Iris pigment epithelial cell (primary cell): ENCODE results near the gene TBRG1.

Experiments used
- DNase-seq: peaks from one replicate; pipeline ENCODE4 v3.0.0-alpha.2; 2011; ENCODE audit warnings: low read depth

Gene TBRG1

DNA sequence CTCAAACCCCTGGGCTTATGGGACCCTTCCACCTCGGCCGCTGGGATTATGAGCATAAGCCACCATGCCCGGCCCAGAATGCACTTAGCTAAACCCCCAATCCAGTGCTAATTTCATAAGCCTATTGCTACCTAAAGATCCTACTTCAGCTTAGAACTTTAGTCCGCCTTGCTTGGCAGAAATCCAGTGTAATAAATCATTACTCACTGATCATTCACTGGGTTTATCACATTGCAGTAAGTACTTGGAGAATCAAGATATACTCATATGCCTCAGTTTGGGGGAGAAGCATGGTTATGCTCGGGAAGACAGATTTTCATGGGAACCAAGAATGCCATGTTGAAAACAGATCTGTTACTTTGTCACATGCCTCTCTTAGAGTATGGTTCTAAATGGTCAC, 3.8 kb upstream of the TBRG1 start:
- no peak for DNase-seq

DNA sequence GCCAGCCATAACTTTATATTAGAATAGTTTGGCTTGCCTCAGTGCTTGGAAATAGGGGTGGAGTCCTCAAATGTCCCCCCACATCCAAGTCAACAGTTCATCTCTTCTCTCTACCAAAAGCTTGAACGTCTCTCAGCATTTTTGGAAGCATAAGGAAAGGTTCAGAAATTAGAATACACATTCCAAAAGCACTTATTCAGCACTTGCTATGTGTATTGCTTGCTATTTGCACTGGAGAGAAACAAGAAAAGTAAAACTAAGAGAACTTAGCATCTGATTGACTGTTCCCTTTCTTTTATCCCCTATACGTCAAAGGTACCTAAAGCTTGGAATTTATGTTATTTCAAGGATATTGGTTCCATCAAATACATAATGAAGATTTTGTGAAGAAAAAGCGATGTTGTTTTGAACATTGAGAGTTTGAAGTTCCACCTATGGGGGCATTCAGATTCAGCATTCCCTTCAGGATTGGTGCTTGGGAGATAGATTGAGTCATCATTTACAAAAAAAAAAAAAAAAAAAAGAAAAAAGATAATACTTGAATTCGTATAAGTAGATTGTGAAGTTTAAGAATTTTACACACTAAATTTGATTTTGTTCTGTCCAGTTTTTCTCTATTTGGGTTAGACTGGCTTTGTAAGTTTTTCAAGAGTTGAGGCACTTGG, 1.3 kb downstream of the TBRG1 start:
- DNase-seq = peak; percentile 39

GRCh38 chr11:124625504-124626168, 3.0 kb downstream of the TBRG1 start:
- DNase-seq = no peak

DNA sequence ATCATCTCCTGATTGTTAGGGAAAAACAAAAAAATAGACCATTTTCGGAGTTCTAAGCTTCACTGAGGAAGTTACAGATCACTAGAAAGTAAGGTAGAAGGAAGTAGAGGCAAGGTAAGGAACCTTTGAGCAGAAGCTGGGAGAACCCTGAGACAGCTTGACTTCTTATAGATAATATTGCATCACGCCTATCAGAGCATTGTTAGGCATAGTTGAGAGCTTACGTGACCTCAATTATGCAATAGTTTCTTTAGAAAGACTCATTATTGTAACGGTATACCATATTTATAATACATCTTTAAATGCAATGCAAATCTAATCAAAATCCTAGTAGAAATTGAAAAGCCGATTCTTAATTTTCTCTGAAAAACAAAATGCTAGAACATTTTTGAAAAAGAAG, 4.9 kb downstream of the TBRG1 start:
- peak; percentile 49 for DNase-seq

- DNase-seq = no peak
Measured at GRCh38 chr11:124629961-124630360, 7.3 kb downstream of the TBRG1 start.

GRCh38 chr11:124633355-124633754, 10.7 kb downstream of the TBRG1 start:
- DNase-seq = peak; percentile 39

DNA sequence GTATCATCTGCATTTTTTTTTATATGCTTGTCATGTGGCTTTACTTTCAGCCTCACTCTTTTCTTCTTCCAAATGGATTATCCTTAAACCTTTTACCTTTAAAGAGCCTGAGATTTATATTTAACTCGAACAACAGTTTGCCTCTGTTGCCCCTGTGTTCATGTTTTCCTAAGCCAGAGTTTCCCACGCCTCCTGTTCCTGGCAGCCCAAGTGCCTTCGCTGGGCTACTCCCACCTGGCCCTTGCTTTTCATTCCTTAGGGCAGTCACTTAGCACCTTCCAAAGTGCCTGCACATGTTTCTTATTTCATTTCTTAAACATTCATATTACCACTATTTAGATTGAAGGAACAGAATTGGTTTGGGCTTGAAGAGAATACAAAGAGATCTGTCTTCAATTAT, 13.3 kb downstream of the TBRG1 start:
- DNase-seq = no peak

GRCh38 chr11:124638500-124638899, 15.8 kb downstream of the TBRG1 start:
- no peak for DNase-seq

DNA sequence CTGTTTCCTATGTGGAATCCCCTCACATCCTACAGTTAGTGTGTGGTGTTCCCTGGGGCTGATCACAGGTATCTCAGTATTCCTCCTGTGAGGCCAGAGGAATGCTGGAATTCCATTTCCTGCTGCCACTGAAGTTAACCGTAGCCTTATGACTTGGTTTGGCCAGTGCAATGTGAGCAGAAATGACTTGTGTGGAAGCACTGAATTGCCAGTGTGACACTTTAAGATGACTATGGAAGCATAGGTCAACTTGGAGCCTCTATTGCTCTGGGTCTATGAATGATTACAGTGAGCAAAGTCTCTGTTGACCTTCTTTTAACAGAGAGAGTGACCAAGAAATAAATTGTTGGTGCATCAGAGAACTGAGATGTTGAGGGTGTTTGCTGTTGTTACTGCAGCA, 16.5 kb downstream of the TBRG1 start:
- no peak for DNase-seq

- DNase-seq = no peak
Measured at GRCh38 chr11:124640666-124641065, 18.0 kb downstream of the TBRG1 start.

GRCh38 chr11:124642628-124643027, 20.0 kb downstream of the TBRG1 start:
- no peak for DNase-seq

DNA sequence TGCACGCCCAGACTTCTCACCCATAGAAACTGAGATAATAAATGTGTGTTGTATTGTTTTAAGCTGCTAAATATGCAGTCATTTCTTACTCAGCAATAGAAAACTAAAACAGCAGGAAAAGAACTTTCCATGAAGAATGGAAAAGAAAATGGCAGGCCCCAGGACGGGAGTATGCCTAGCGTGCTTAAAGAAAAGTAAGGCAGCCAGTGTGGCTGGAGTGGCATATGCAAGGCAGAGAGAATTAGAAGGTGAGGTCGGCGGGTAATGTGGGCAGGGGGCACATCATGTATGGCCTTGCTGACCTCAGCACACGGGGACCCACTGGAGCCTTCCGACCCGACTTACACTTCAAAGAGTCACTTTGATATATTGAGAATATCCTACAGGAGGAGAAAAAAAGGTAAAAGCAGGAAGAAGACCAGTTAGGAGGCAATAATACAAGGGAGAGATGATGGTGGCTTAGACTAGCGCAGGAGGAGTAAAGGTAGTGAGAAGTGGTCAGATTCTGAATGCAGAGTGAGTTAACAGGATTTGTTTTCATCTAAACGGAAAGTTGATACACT, 20.5 kb downstream of the TBRG1 start:
- DNase-seq = no peak

GRCh38 chr11:124643605-124644425, 21.2 kb downstream of the TBRG1 start:
- peak; percentile 98 for DNase-seq

DNA sequence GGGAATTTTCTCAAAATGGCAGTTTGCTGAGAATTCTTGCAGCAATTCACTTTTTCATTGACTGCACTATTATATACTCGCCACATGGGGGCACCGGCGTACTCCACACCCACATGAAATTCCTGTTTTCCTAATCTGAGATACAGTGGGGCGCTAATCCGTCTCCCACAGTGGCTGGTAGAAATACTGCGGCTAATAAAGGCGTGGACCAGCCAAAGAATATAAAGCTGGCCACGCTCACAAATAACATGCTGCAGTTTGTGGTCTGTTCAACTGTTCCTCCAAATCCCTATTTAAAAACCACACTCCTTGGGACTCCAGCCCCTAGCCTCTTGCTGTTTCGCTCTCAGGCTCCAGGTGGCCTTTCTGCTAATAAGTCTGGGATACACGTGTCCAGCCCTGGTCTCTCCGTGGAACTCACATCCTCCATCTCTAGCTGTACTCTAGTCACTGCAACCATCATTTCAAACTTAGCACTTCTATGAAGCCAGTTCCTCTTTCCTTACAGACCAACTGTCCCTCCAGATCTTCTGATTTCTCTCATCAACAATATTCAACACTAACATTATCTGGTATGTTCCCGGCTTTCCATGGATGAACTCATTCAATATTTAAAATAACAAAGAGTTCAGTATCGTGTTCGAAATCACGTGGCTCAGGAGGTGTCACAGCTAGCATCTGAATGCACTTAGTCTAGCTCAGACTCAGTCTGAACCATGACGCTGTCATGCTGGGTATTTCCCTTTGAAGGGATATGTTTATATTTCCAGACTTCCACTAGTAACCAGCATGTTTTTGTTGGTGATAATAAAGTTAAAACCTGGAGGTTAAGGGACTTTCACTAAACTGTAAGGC, 22.0 kb downstream of the TBRG1 start:
- DNase-seq = peak; percentile 80

GRCh38 chr11:124646148-124646547, 23.5 kb downstream of the TBRG1 start:
- no peak for DNase-seq

DNA sequence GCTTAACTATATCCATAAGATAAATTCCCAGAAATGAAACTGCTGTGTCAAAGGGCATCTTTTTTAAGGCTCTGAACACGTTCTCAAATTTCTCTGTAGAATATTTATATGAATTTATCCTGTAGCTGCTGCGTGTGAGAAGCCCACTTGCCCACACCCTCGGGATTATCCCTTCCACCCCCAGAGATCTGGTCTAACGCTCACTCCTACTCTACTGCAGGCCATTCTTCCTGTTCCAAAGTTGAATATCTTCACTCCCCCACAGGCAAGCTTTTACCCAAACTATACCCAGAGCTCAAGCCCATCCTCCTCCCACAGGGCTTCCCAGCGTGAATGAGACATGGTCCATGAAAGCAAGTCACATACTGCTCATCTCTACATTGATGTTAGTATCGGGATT, 25.9 kb downstream of the TBRG1 start:
- no peak for DNase-seq

DNA sequence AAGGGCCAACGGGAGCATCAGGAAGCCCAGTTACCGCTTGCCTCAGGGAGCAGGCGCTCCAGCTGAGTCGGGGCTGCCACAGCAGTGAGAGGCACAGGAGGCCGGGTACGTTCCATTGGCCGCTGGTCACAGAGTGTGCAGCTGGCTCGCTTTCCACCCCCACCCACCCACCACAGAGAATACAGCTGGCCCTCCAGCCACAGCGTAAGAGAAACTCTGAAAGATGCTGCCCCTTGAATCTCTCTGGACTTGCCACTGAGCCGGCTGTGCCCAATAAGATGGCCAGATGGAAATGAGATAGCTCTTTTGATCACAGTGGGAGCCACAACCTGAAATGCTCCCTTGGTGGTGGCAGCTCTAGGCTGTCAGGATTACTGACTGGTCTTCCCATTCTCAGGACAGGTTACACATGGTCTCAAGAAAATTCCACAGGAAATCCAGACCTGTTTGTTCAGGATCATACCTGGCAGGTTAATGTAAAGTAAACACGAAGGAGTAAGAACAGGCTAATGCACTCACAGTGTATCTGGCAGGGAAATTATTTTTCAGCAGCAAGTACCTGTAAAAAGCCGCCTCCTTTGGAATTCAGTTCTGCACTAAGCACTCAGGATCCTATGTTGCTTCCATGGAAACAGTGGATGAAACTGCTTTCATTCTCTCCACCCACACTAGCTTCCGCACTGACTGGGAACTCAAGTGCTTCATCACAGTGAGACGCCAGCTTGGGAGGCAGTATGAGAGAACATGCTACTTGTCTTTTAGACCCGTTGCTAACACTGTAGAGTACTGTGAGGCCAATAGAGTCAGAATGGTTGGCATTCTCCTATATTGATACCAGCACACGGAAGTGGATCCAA, 34.3 kb downstream of the TBRG1 start:
- peak; percentile 63 for DNase-seq

DNA sequence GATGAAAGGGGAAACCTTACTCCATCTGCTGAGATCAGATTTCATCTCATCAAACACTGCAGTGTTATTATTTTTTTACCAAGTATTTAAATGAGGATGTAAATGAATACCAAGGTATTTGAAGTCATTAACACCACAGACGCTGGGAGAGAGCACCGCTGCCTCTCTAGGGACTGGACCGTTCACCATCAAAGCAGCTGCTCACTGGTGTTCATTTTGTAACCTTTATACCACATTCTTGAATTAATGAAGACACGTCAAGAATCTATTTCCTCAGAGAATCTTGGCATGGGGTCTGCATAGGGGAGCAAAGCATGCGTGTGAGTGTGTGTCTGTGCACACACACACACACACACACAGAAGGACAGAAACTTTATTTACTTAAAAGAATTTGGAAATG, 35.2 kb downstream of the TBRG1 start:
- DNase-seq = peak; percentile 33

- DNase-seq = no peak
Measured at GRCh38 chr11:124658501-124658900, 35.8 kb downstream of the TBRG1 start.

- no peak for DNase-seq
Measured at GRCh38 chr11:124658986-124659385, 36.3 kb downstream of the TBRG1 start.

DNA sequence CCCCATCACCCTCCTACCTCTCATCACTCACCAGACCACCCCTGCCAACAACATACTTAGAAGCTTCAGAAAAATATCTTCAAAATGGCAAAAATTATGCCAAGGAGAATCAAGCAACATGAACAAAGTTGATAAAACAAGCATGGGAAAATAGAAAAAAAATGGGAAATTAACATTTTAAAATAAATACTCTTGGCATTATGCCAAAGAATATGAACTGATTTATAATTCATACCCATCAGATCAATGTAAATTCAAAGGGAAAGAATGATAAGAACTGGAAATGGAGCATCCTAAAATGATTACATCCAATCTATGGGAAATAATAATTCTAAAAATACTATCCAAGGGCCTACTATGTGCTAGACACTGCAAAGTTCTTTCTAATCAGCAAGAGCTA, 38.9 kb downstream of the TBRG1 start:
- DNase-seq = no peak
